ENCODE results near the gene RAP1GDS1.

- TF ChIP-seq CTCF (IDR thresholded peaks at IDR 0.05): peak; percentile 46 to 83 (median 76)
- TF ChIP-seq POLR2A (IDR thresholded peaks at IDR 0.05): no peak
Measured at GRCh38 chr4:98467627-98468072, 206.5 kb downstream of the RAP1GDS1 start.

All from Peyer's patch (tissue), 4 donors.